Gastroesophageal sphincter (tissue), 3 donors: ENCODE data around the gene VRK2.

Experiments
- EP300 ChIP-seq: sonication (generic); formaldehyde crosslinking; IDR thresholded peaks from one replicate; pipeline ENCODE4 v1.6.1; 2017; ENCODE audit warnings: antibody characterized with exemption, mild to moderate bottlenecking
- POLR2A ChIP-seq, 2 donors: fragments of 450-650 bp; IDR thresholded peaks; one replicate each; pipeline ENCODE4 v1.6.1; 2017; ENCODE audit warnings: antibody characterized with exemption in 2 of 2, mild to moderate bottlenecking in 2 of 2, moderate library complexity in 1 of 2
- POLR2AphosphoS5 ChIP-seq: sonication (generic); formaldehyde crosslinking; IDR thresholded peaks from one replicate; pipeline ENCODE4 v1.6.1; 2017; ENCODE audit warnings: antibody characterized with exemption
- TF ChIP-seq, protein P1 (sequence below), 4 experiments: fragments of 200-600 bp in 2 of 4; fragments of 450-650 bp in 2 of 4; sonication (generic) in 1 of 4; IDR thresholded peaks; one replicate each; pipeline ENCODE4 v1.5.1; 2017 to 2019; ENCODE audit warnings: antibody characterized with exemption in 4 of 4, mild to moderate bottlenecking in 2 of 4, moderate library complexity in 2 of 4

DNA sequence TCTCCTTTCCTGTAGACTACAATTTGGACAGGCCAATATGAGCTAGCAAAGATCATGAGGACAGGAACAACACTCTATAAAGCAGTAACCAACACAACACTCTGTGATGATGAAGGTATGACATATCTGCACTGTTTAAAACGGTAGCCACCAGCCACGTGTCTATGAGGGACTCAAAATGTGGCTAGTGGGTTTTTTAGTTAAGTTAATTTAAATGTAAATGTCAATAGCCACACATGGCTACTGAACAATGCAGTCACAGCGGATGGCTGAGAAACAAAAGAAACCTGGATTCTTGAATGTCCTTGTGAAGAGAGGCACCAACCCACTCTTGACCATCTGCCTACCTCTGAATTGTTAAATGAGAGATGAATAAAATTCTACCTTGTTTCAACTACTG is 160.6 kb downstream of the VRK2 start:
- TF ChIP-seq, protein P1, sequence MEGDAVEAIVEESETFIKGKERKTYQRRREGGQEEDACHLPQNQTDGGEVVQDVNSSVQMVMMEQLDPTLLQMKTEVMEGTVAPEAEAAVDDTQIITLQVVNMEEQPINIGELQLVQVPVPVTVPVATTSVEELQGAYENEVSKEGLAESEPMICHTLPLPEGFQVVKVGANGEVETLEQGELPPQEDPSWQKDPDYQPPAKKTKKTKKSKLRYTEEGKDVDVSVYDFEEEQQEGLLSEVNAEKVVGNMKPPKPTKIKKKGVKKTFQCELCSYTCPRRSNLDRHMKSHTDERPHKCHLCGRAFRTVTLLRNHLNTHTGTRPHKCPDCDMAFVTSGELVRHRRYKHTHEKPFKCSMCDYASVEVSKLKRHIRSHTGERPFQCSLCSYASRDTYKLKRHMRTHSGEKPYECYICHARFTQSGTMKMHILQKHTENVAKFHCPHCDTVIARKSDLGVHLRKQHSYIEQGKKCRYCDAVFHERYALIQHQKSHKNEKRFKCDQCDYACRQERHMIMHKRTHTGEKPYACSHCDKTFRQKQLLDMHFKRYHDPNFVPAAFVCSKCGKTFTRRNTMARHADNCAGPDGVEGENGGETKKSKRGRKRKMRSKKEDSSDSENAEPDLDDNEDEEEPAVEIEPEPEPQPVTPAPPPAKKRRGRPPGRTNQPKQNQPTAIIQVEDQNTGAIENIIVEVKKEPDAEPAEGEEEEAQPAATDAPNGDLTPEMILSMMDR (IDR thresholded peaks at IDR 0.05) = no peak
- no peak for TF ChIP-seq POLR2A (IDR thresholded peaks at IDR 0.05)
- TF ChIP-seq POLR2AphosphoS5 = no peak
- TF ChIP-seq EP300 = no peak
